ENCODE results near the gene ANAPC15. TPM values are rescaled to one million over a fixed set of nuclear protein-coding genes. Genes with fewer than 3 reads are reported as not detected.

Gene ANAPC15
- total RNA-seq, result 10 to 100 TPM; 12.8 to 39.1 (median 29.5) TPM

GRCh38 chr11:72112143-72112977 lies at the start of gene ANAPC15:
TSS of gene ANAPC15 (minus strand) at chr11:72112695. CDS start at chr11:72111276, 1,419 bp downstream.
- WGBS, 2 donors, result 0 to 1% methylated on average over 36 to 49 of the region's 49 CpGs
- Histone ChIP-seq H3K27me3 (no peaks in the 10 kb centered on the region), H3K4me3 (peak within 1 kb of the TSS; percentile 60 to 70 (median 63)), H3K4me1 (peaks cover 10 to 13% (median 12%) of the 10 kb centered on the region in 4 donors), H3K9me3 (no peaks in the 10 kb centered on the region), H3K36me3 (peaks cover 0 to 16% (median 6%) of the 10 kb centered on the region in 4 donors), H3K27ac (peak within 1 kb of the TSS; percentile 96 to 98 (median 98))
- DNase-seq, result peak; percentile 93 to 99
- peak; percentile 97 for ATAC-seq (ENCODE audit: low FRiP score in 2 of 2)
- peak in 3 of 4 donors; percentile 67 to 95 (median 93) for TF ChIP-seq POLR2A (IDR thresholded peaks at IDR 0.05)
- peak in 1 of 6 experiments; percentile 16 for TF ChIP-seq CTCF (IDR thresholded peaks at IDR 0.05)
- TF ChIP-seq POLR2AphosphoS5 (IDR thresholded peaks at IDR 0.05), result peak; percentile 97
- TF ChIP-seq EP300 (IDR thresholded peaks at IDR 0.05), result peak in 1 of 4 donors; percentile 76

GRCh38 chr11:72160319-72160718 lies 47.8 kb upstream of the ANAPC15 start:
- Histone ChIP-seq H3K4me3 (no peak overlapping the region), H3K4me1 (peaks cover 0 to 3% (median 0%) of the 10 kb centered on the region in 4 donors), H3K27me3 (no peaks in the 10 kb centered on the region), H3K27ac (no peak overlapping the region), H3K9me3 (no peaks in the 10 kb centered on the region), H3K36me3 (no peaks in the 10 kb centered on the region)
- no peak for ATAC-seq (ENCODE audit: low FRiP score in 2 of 2)
- WGBS, 2 donors, result 87 to 88% methylated on average over 2 of the region's 2 CpGs
- TF ChIP-seq CTCF (IDR thresholded peaks at IDR 0.05), result no peak
- no peak for TF ChIP-seq POLR2A (IDR thresholded peaks at IDR 0.05)
- no peak for TF ChIP-seq EP300 (IDR thresholded peaks at IDR 0.05)
- TF ChIP-seq POLR2AphosphoS5 (IDR thresholded peaks at IDR 0.05), result no peak
- no peak for DNase-seq

GRCh38 chr11:72157131-72157530 lies 44.6 kb upstream of the ANAPC15 start:
- 67 to 74% methylated on average over 4 of the region's 4 CpGs for WGBS, 2 donors
- Histone ChIP-seq H3K36me3 (no peaks in the 10 kb centered on the region), H3K4me3 (no peak overlapping the region), H3K9me3 (no peaks in the 10 kb centered on the region), H3K4me1 (no peaks in the 10 kb centered on the region), H3K27me3 (no peaks in the 10 kb centered on the region), H3K27ac (no peak overlapping the region)
- TF ChIP-seq CTCF (IDR thresholded peaks at IDR 0.05) (no peak), EP300 (IDR thresholded peaks at IDR 0.05) (no peak), POLR2A (IDR thresholded peaks at IDR 0.05) (no peak), POLR2AphosphoS5 (IDR thresholded peaks at IDR 0.05) (no peak)
- ATAC-seq (ENCODE audit: low FRiP score in 2 of 2), result no peak
- DNase-seq, result no peak

- WGBS, 2 donors, result 90 to 91% methylated on average over 4 of the region's 4 CpGs
- Histone ChIP-seq H3K36me3 (no peaks in the 10 kb centered on the region), H3K27me3 (no peaks in the 10 kb centered on the region), H3K9me3 (no peaks in the 10 kb centered on the region), H3K27ac (no peak overlapping the region), H3K4me3 (no peak overlapping the region), H3K4me1 (no peaks in the 10 kb centered on the region)
- TF ChIP-seq CTCF (IDR thresholded peaks at IDR 0.05) (no peak), POLR2A (IDR thresholded peaks at IDR 0.05) (no peak), POLR2AphosphoS5 (IDR thresholded peaks at IDR 0.05) (no peak), EP300 (IDR thresholded peaks at IDR 0.05) (no peak)
- no peak for ATAC-seq (ENCODE audit: low FRiP score in 2 of 2)
- no peak for DNase-seq
Observed at GRCh38 chr11:72155751-72156150, 43.3 kb upstream of the ANAPC15 start.

All from upper lobe of left lung (tissue), 6 donors.